ENCODE results near the gene FBXO3. TPM values are rescaled to one million over a fixed set of nuclear protein-coding genes. Genes with fewer than 3 reads are reported as not detected.

Gene FBXO3
- total and polyA plus RNA-seq, 9 of the 15 experiments (the other 6 are each of a cell fraction or from before 2014, with no cell fraction given) = 11.6 to 59.3 (median 29.2) TPM

GRCh38 chr11:33723238-33723881 is 51.0 kb downstream of the FBXO3 start (continued):
- TF ChIP-seq KDM1A (IDR thresholded peaks at IDR 0.05) (peak; percentile 50 to 67; a peak in 3 of 4 replicates), EP300 (IDR thresholded peaks at IDR 0.05; ENCODE audit: low read length) (peak; percentile 67; the same call in 1 of the 2 replicates), MNT (conservative IDR thresholded peaks at IDR 0.05) (peak in 1 of 2 experiments; percentile 43; a peak in 1 of 4 replicates), RBM39 (optimal IDR thresholded peaks at IDR 0.05; ENCODE audit: low read depth, low read length) (no peak), ZKSCAN1 (IDR thresholded peaks at IDR 0.05; ENCODE audit: low read depth, low read length) (no peak), PURB (CRISPR knock-in tag; IDR thresholded peaks at IDR 0.05; ENCODE audit: low read depth) (no peak), ZC3H8 (IDR thresholded peaks at IDR 0.05) (no peak), CLOCK (CRISPR knock-in tag; IDR thresholded peaks at IDR 0.05; ENCODE audit: borderline replicate concordance) (no peak), JUND (IDR thresholded peaks at IDR 0.05; ENCODE audit: borderline replicate concordance, low read depth, low read length) (peak; percentile 95), JUND (tag; IDR thresholded peaks at IDR 0.05; ENCODE audit: borderline replicate concordance, low read depth, low read length) (peak; percentile 95; the same call in 2 of the 3 replicates), RCOR1 (IDR thresholded peaks at IDR 0.05; ENCODE audit: borderline replicate concordance in 1 of 2, low read depth in 2 of 2, low read length in 2 of 2) (peak in 1 of 2 experiments; percentile 72; a peak in 3 of 4 replicates), ZNF778 (CRISPR knock-in tag; IDR thresholded peaks at IDR 0.05) (no peak), ZFP36 (IDR thresholded peaks at IDR 0.05; ENCODE audit: low read depth, low read length, partially characterized antibody) (no peak), NFATC3 (IDR thresholded peaks at IDR 0.05) (0 out of 2 replicates have a peak, but pooled peaks have one; percentile 2), IRF2 (CRISPR knock-in tag; IDR thresholded peaks at IDR 0.05) (no peak), ZNF431 (CRISPR knock-in tag; IDR thresholded peaks at IDR 0.05) (no peak), PRMT5 (CRISPR knock-in tag; IDR thresholded peaks at IDR 0.05) (no peak), ZNF280B (CRISPR knock-in tag; IDR thresholded peaks at IDR 0.05) (no peak), ZNF445 (CRISPR knock-in tag; IDR thresholded peaks at IDR 0.05; ENCODE audit: low read depth) (no peak), RBBP5 (IDR thresholded peaks at IDR 0.05; ENCODE audit: borderline replicate concordance, insufficient read depth, low read length, poor library complexity, severe bottlenecking) (peak; percentile 45)
